ENCODE measurements around the gene CYP2C19. TPM values are rescaled to one million over a fixed set of nuclear protein-coding genes. Genes with fewer than 3 reads are reported as not detected.

The CYP2C19 gene
- total RNA-seq, 4 donors from 2014 or later: 0.24 to 0.50 TPM; not detected in 2

GRCh38 chr10:94846204-94846603 lies 83.7 kb downstream of the CYP2C19 start:
- no peak for ATAC-seq (ENCODE audit: low FRiP score)

GRCh38 chr10:94850766-94851165 lies 88.3 kb downstream of the CYP2C19 start:
- ATAC-seq (ENCODE audit: low FRiP score): no peak
- TF ChIP-seq CTCF (IDR thresholded peaks at IDR 0.05): no peak
- DNase-seq (ENCODE audit: low spot score): no peak

More at GRCh38 chr10:94846204-94846603, 83.7 kb downstream of the CYP2C19 start:
- DNase-seq (ENCODE audit: low spot score): no peak
- TF ChIP-seq CTCF (IDR thresholded peaks at IDR 0.05): no peak

- no peak for DNase-seq (ENCODE audit: low spot score)
- ATAC-seq (ENCODE audit: low FRiP score): no peak
- TF ChIP-seq CTCF (IDR thresholded peaks at IDR 0.05): no peak
Measured at GRCh38 chr10:94851263-94851662, 88.8 kb downstream of the CYP2C19 start.

GRCh38 chr10:94852438-94852837 lies 90.0 kb downstream of the CYP2C19 start:
- DNase-seq (ENCODE audit: low spot score) (no peak), ATAC-seq (ENCODE audit: low FRiP score) (no peak)
- no peak for TF ChIP-seq CTCF (IDR thresholded peaks at IDR 0.05)

- no peak for TF ChIP-seq CTCF (IDR thresholded peaks at IDR 0.05)
- ATAC-seq (ENCODE audit: low FRiP score) (no peak), DNase-seq (ENCODE audit: low spot score) (no peak)
Measured at GRCh38 chr10:94853065-94853464, 90.6 kb downstream of the CYP2C19 start.

GRCh38 chr10:94858005-94858404 lies 95.5 kb downstream of the CYP2C19 start:
- no peak for TF ChIP-seq CTCF (IDR thresholded peaks at IDR 0.05)
- no peak for DNase-seq (ENCODE audit: low spot score)
- ATAC-seq (ENCODE audit: low FRiP score): no peak

GRCh38 chr10:94859086-94859485 lies 96.6 kb downstream of the CYP2C19 start:
- TF ChIP-seq CTCF (IDR thresholded peaks at IDR 0.05): no peak
- DNase-seq (ENCODE audit: low spot score): no peak
- no peak for ATAC-seq (ENCODE audit: low FRiP score)

Measured in omental fat pad (tissue), 4 donors.